Activated CD4-positive, alpha-beta T cell treated with anti-CD3 and anti-CD28 coated beads, Interleukin-2, amount 10 ng/mL, durations not matched to agents 7 days and 5 days (primary cell): Measurements from ENCODE around the gene LRRC25. TPM values are rescaled to one million over a fixed set of nuclear protein-coding genes. Genes with fewer than 3 reads are reported as not detected.

ENCODE experiments used
- CTCF ChIA-PET: fragments of 350-600 bp; sonication (Branson Sonifier 250); formaldehyde crosslinking; loops from one replicate; lab custom pipeline; 2021; ENCODE audit warnings: antibody characterized with exemption; lab: Charles Lee
- POLR2A ChIA-PET: fragments of 350-600 bp; sonication (Branson Sonifier 250); formaldehyde crosslinking; loops from one replicate; lab custom pipeline; 2021; ENCODE audit warnings: antibody characterized with exemption; lab: Charles Lee
- DNase-seq: peaks from one replicate; pipeline ENCODE4 v3.0.0-alpha.2; 2020
- H3K27ac Mint-ChIP-seq: one replicate; pipeline ENCODE4 v1.8.0; 2021; ENCODE audit warnings: mild to moderate bottlenecking, moderate library complexity, mixed read lengths
- H3K27me3 Mint-ChIP-seq: one replicate; pipeline ENCODE4 v1.8.0; 2021; ENCODE audit warnings: mixed read lengths
- H3K36me3 Mint-ChIP-seq: one replicate; pipeline ENCODE4 v1.8.0; 2021; ENCODE audit warnings: low read depth, mixed read lengths
- H3K4me1 Mint-ChIP-seq: one replicate; pipeline ENCODE4 v1.8.0; 2021; ENCODE audit warnings: mixed read lengths
- H3K4me3 Mint-ChIP-seq: one replicate; pipeline ENCODE4 v1.8.0; 2021; ENCODE audit warnings: mild to moderate bottlenecking, moderate library complexity, mixed read lengths
- H3K9me3 Mint-ChIP-seq: one replicate; pipeline ENCODE4 v1.8.0; 2021; ENCODE audit warnings: mixed read lengths
- total RNA-seq, 2 experiments: library from RNA; stranded (reverse); gene quantifications; one replicate each; pipeline ENCODE4 v1.2.3, GENCODE V29; 2021

Gene LRRC25
- total RNA-seq = not detected

- ChIA-PET CTCF (interaction anchor here (2.2 kb wide), 1 partner anchor 9 kb away, joined by 7 read pairs; no protein-coding TSS in a partner anchor), POLR2A (no interaction called here)
- H3K27me3 Mint-ChIP-seq = peaks cover 18% of the 10 kb centered on the region
- peaks cover 16% of the 10 kb centered on the region for H3K4me1 Mint-ChIP-seq
- DNase-seq = no peak
- no peaks in the 10 kb centered on the region for H3K36me3 Mint-ChIP-seq
- H3K9me3 Mint-ChIP-seq = no peaks in the 10 kb centered on the region
- no peak within 1 kb of the TSS for H3K27ac Mint-ChIP-seq
- no peak within 1 kb of the TSS for H3K4me3 Mint-ChIP-seq
These were observed at the start of gene LRRC25 for GRCh38 chr19:18397242-18398202. Gene LRRC25, minus strand, starts transcription at chr19:18397622. Its CDS starts 659 bp downstream, at chr19:18396963.

DNA sequence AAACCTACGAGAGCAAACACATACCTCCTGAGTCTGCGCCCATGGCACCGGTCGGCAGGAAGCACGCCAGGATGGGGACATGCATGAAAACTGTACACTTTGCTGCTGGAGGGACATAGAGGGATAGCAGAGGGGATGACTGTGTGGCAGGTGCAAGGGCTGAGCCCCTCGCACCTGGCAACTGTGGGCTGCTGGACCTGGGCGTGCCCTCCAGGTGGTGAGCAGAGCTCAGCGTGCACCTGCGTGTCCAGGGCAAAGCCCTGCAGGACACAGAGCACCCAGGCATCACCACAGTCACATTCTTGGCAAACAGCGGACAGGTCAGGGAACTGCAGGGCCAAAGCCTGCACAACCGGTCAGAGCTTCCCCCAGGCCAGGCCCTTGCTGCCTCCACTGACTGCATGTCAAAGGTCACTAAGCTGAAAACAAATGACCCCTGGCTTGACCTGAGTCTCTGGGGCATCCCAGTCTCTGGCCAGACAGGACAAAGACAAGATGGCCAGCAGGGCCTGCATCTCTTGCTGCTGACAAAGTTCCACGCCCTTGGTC, 49.5 kb upstream of the LRRC25 start:
- ChIA-PET CTCF (interaction anchor here (1.6 to 3.5 kb wide), 2 partner anchors 15 to 142 kb away, joined by 6 to 15 read pairs; partner anchors contain the start of gene REX1BD), POLR2A (no interaction called here)
- Mint-ChIP-seq H3K36me3 (peaks cover 29% of the 10 kb centered on the region), H3K4me1 (peaks cover 12% of the 10 kb centered on the region), H3K27ac (no peak overlapping the region), H3K9me3 (peaks cover 3% of the 10 kb centered on the region), H3K27me3 (no peaks in the 10 kb centered on the region), H3K4me3 (no peak overlapping the region)
- DNase-seq = no peak

GRCh38 chr19:18446145-18446810, 48.9 kb upstream of the LRRC25 start:
- no peak for DNase-seq
- no peaks in the 10 kb centered on the region for H3K27me3 Mint-ChIP-seq
- H3K4me3 Mint-ChIP-seq = no peak overlapping the region
- H3K9me3 Mint-ChIP-seq = peaks cover 3% of the 10 kb centered on the region
- peaks cover 16% of the 10 kb centered on the region for H3K4me1 Mint-ChIP-seq
- H3K27ac Mint-ChIP-seq = no peak overlapping the region
- ChIA-PET CTCF (interaction anchor here (1.3 to 3.5 kb wide), 3 partner anchors 16 to 142 kb away, joined by 3 to 15 read pairs (median 6); partner anchors contain the start of gene REX1BD), POLR2A (no interaction called here)
- peaks cover 29% of the 10 kb centered on the region for H3K36me3 Mint-ChIP-seq

- Mint-ChIP-seq H3K27ac (no peak overlapping the region), H3K4me1 (peaks cover 20% of the 10 kb centered on the region), H3K27me3 (no peaks in the 10 kb centered on the region), H3K4me3 (no peak overlapping the region), H3K9me3 (peaks cover 3% of the 10 kb centered on the region), H3K36me3 (peaks cover 26% of the 10 kb centered on the region)
- DNase-seq = no peak
- CTCF ChIA-PET = interaction anchor here (1.0 to 3.5 kb wide), 3 partner anchors 17 to 144 kb away, joined by 3 to 15 read pairs (median 3); no protein-coding TSS in a partner anchor
- POLR2A ChIA-PET = no interaction called here
These were observed 48.0 kb upstream of the LRRC25 start for GRCh38 chr19:18445262-18445948.

GRCh38 chr19:18444513-18444912, 47.1 kb upstream of the LRRC25 start:
- Mint-ChIP-seq H3K4me1 (peaks cover 23% of the 10 kb centered on the region), H3K27me3 (no peaks in the 10 kb centered on the region), H3K4me3 (no peak overlapping the region), H3K36me3 (peaks cover 24% of the 10 kb centered on the region), H3K9me3 (peaks cover 3% of the 10 kb centered on the region), H3K27ac (no peak overlapping the region)
- POLR2A ChIA-PET = no interaction called here
- no peak for DNase-seq
- CTCF ChIA-PET = interaction anchor here (0.7 to 3.5 kb wide), 2 partner anchors 16 to 18 kb away, joined by 3 to 15 read pairs; no protein-coding TSS in a partner anchor

DNA sequence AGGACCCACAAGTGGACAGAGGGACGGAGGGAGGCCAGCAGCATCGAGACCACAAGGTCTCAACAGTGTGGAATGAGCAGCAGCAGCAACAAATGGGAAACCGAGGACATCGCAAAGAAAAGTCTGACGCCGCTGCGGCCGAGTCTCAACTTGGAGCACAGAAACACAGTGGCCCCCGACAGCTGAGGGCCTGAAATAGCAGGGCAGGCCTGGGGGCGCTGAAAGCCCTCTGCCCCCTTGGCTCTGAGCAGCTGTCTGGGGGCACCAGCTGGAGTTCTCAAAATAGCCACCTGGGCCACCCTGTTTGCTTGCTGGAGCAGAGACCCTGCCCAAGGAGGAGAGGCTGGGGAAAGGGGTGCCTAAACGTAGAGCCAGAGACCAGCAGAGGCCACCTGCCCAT, 46.4 kb upstream of the LRRC25 start:
- H3K36me3 Mint-ChIP-seq = peaks cover 24% of the 10 kb centered on the region
- H3K27me3 Mint-ChIP-seq = no peaks in the 10 kb centered on the region
- no peak overlapping the region for H3K27ac Mint-ChIP-seq
- ChIA-PET POLR2A (interaction anchor here (0.6 kb wide), 1 partner anchor 63 kb away, joined by 3 read pairs; no protein-coding TSS in a partner anchor), CTCF (interaction anchor here (0.5 to 3.5 kb wide), 3 partner anchors 17 to 75 kb away, joined by 3 to 15 read pairs (median 4); no protein-coding TSS in a partner anchor)
- no peak for DNase-seq
- H3K4me1 Mint-ChIP-seq = peaks cover 23% of the 10 kb centered on the region
- H3K4me3 Mint-ChIP-seq = no peak overlapping the region
- peaks cover 3% of the 10 kb centered on the region for H3K9me3 Mint-ChIP-seq

DNA sequence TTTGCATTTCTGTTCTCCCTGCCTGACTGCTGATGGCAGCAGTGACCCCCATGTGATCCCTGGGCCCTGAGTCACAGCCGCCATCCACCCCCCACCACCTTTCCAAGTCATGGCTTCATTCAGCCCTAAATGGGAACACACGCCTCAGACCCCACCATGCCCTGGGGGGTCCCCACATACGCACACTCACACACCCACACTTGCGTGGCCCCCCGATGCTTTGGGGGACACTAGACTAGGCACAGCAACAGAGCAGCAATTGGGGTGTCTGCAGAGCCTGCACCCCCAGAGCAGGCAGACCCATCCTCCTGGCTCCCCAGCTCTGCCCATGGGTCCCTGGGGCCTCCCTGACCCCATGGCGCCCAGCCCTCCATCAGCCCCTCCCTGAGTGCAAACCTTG, 46.0 kb upstream of the LRRC25 start:
- H3K4me1 Mint-ChIP-seq = peaks cover 23% of the 10 kb centered on the region
- POLR2A ChIA-PET = interaction anchor here (0.6 kb wide), 1 partner anchor 64 kb away, joined by 3 read pairs; no protein-coding TSS in a partner anchor
- CTCF ChIA-PET = interaction anchor here (0.5 to 3.5 kb wide), 2 partner anchors 19 to 75 kb away, joined by 4 to 15 read pairs; no protein-coding TSS in a partner anchor
- no peak overlapping the region for H3K27ac Mint-ChIP-seq
- peaks cover 3% of the 10 kb centered on the region for H3K9me3 Mint-ChIP-seq
- no peak for DNase-seq
- peaks cover 24% of the 10 kb centered on the region for H3K36me3 Mint-ChIP-seq
- no peak overlapping the region for H3K4me3 Mint-ChIP-seq
- no peaks in the 10 kb centered on the region for H3K27me3 Mint-ChIP-seq

GRCh38 chr19:18442941-18443340, 45.5 kb upstream of the LRRC25 start:
- H3K27ac Mint-ChIP-seq = peak overlapping the region; percentile 86
- ChIA-PET POLR2A (interaction anchor here (0.6 kb wide), 1 partner anchor 64 kb away, joined by 3 read pairs; no protein-coding TSS in a partner anchor), CTCF (no interaction called here)
- no peak overlapping the region for H3K4me3 Mint-ChIP-seq
- peaks cover 3% of the 10 kb centered on the region for H3K9me3 Mint-ChIP-seq
- peaks cover 24% of the 10 kb centered on the region for H3K36me3 Mint-ChIP-seq
- H3K27me3 Mint-ChIP-seq = no peaks in the 10 kb centered on the region
- DNase-seq = no peak
- H3K4me1 Mint-ChIP-seq = peaks cover 23% of the 10 kb centered on the region

GRCh38 chr19:18441804-18442788, 44.7 kb upstream of the LRRC25 start:
- Mint-ChIP-seq H3K36me3 (peaks cover 24% of the 10 kb centered on the region), H3K4me3 (peak overlapping the region; percentile 43), H3K4me1 (peaks cover 25% of the 10 kb centered on the region), H3K27ac (peak overlapping the region; percentile 86), H3K9me3 (peaks cover 3% of the 10 kb centered on the region), H3K27me3 (no peaks in the 10 kb centered on the region)
- peak; percentile 55 for DNase-seq
- CTCF ChIA-PET = no interaction called here
- POLR2A ChIA-PET = no interaction called here

DNA sequence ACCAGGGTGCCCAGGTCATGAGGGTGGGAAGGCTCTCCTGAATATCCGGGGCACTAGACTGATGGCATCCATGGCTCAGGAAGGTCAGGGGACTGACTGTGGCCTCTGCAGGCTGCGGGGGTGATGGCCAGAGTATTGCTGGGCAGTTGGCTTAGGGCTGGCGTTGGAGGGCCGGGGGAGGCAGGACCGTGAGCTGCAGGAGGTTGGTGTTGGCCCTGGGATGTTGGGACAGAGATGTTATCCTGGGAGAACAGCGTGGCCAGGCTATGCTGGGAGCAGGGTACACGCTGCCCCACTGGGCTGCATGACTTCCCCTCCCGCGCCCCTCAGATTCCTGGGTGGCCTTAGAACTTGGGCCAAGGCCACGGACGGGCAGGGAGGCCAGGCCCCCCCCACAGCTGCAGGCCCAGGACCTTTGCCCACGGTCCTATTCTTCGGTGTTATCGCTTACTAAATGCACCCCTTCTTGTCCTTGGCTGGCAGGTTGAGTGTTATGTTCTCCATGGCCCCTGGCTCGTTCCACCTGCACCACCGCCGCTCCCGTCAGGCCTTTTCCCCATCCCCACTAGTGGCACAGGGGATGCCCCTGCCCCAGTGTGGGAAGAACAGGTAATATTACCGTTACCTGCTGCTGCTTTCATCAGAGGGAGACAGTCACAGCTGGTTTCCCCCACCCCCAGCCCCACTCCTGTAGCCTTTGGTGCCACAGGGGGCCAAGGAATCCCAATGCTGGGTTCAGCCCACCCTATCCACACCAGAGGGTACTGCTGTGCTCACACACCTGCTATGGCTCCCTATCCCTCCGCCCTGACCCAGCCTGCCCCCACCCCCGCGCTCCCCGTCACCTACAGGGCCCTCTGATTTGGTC, 43.7 kb upstream of the LRRC25 start:
- peaks cover 30% of the 10 kb centered on the region for H3K4me1 Mint-ChIP-seq

More for the DNA sequence above, 43.7 kb upstream of the LRRC25 start:
- Mint-ChIP-seq H3K36me3 (peaks cover 21% of the 10 kb centered on the region), H3K9me3 (peaks cover 3% of the 10 kb centered on the region), H3K27me3 (no peaks in the 10 kb centered on the region), H3K27ac (peak overlapping the region; percentile 13), H3K4me3 (no peak overlapping the region)
- no peak for DNase-seq
- ChIA-PET CTCF (interaction anchor here (0.6 to 1.7 kb wide), 9 partner anchors 10 to 486 kb away, joined by 3 to 5 read pairs (median 4); partner anchors contain the start of gene SSBP4), POLR2A (interaction anchor here (0.7 kb wide), 1 partner anchor 392 kb away, joined by 4 read pairs; no protein-coding TSS in a partner anchor)
